ENCODE measurements around the gene EFCAB14. TPM values are rescaled to one million over a fixed set of nuclear protein-coding genes. Genes with fewer than 3 reads are reported as not detected.

EFCAB14 gene
- total and polyA plus RNA-seq, 9 of the 15 experiments (the other 6 are each of a cell fraction or from before 2014, with no cell fraction given) = 7.3 to 49.0 (median 37.3) TPM

GRCh38 chr1:46637444-46638083 is 81.3 kb downstream of the EFCAB14 start:
- intact Hi-C loops (cut with micrococcal nuclease) = no loop called here
- no peaks in the 10 kb centered on the region for H3K9me3 ChIP-seq (replicated peaks; ENCODE audit: control insufficient read depth, insufficient read depth, low read depth, low read length)
- no peaks in the 10 kb centered on the region for H4K20me1 ChIP-seq (replicated peaks; ENCODE audit: control insufficient read depth, insufficient read depth, low read length)
- FAIRE-seq = no peak
- no peaks in the 10 kb centered on the region for H3K79me2 ChIP-seq (ENCODE audit: control insufficient read depth, insufficient read depth, low read length)
- H3K9ac ChIP-seq (ENCODE audit: insufficient read depth in 1 of 2, low read depth in 2 of 2, low read length in 2 of 2) = no peak overlapping the region
- ChIA-PET POLR2A (interaction anchor here (0.7 to 1.2 kb wide), 3 partner anchors 10 to 790 kb away, joined by 3 read pairs; no protein-coding TSS in a partner anchor), CTCF (ENCODE audit: low intra/inter-chr PET ratio) (no interaction called here)
- no peak overlapping the region for H3K4me2 ChIP-seq (ENCODE audit: insufficient read depth, low read length)
- WGBS (ENCODE audit: insufficient coverage, low coverage, missing lambda C conversion rate) = 15% methylated on average over 2 of the region's 2 CpGs
- in situ Hi-C loops (cut with MboI) = no loop called here
- H3K36me3 ChIP-seq (ENCODE audit: control insufficient read depth, insufficient read depth, low read length) = peaks cover 18% of the 10 kb centered on the region; the same call in 2 of the 3 replicates
- H2AFZ ChIP-seq (ENCODE audit: low read depth, low read length) = no peak overlapping the region
- no peaks in the 10 kb centered on the region for H3K9me1 ChIP-seq (ENCODE audit: control insufficient read depth, insufficient read depth, low read length)
- H3K27ac ChIP-seq (ENCODE audit: extremely low read depth, low read depth, low read length) = no peak overlapping the region
- H3K4me1 ChIP-seq (replicated peaks in 1 of 2; ENCODE audit: control insufficient read depth in 2 of 2, insufficient read depth in 2 of 2, low read length in 2 of 2) = peaks cover 0 to 16% of the 10 kb centered on the region in 2 experiments; a peak in 3 of 5 replicates
- no peak for DNase-seq (ENCODE audit: extremely low read depth in 1 of 4, low spot score in 3 of 4)
- H3K4me3 ChIP-seq = no peak overlapping the region
- ATAC-seq = no peak
- no TSS peak for BruUV-seq (replicated peaks)
- no peaks in the 10 kb centered on the region for H3K27me3 ChIP-seq (ENCODE audit: control insufficient read depth in 2 of 2, insufficient read depth in 2 of 2, low read length in 2 of 2)
- TF ChIP-seq ESRRA (IDR thresholded peaks at IDR 0.05; ENCODE audit: borderline replicate concordance, low read depth) = peak; percentile 30; the same call in 1 of the 2 replicates
- no peak for TF ChIP-seq CSDE1 (IDR thresholded peaks at IDR 0.05)
- TF ChIP-seq BDP1 (IDR thresholded peaks at IDR 0.05; ENCODE audit: insufficient read depth, insufficient read length) = no peak
- TF ChIP-seq POLR3G (IDR thresholded peaks at IDR 0.05; ENCODE audit: extremely low read depth, insufficient read length, insufficient replicate concordance) = no peak
- no peak for TF ChIP-seq HDAC6 (IDR thresholded peaks at IDR 0.05; ENCODE audit: low read depth, low read length)
- no peak for TF ChIP-seq GTF2F1 (IDR thresholded peaks at IDR 0.05; ENCODE audit: low read depth, low read length)
- TF ChIP-seq ZKSCAN3 (CRISPR knock-in tag; IDR thresholded peaks at IDR 0.05) = no peak

Measured in K562 (cell line).